NCI-H510A (cell line): ENCODE data around the gene PRKG1.
"Not testable (repeated sequence)": the region's sequence is repeated elsewhere in the genome, so short reads cannot be mapped to it uniquely, and the experiment has no call there.

ENCODE experiments used
- DNase-seq: peaks from one replicate; lab custom pipeline; 2025; lab: John Stamatoyannopoulos, UW

Gene PRKG1

GRCh38 chr10:51427758-51428157 is 353.5 kb downstream of the PRKG1 start:
- DNase-seq, result no peak

GRCh38 chr10:51430506-51430905 is 356.2 kb downstream of the PRKG1 start:
- no peak for DNase-seq

- no peak for DNase-seq
Observed at GRCh38 chr10:51433949-51434475, 359.7 kb downstream of the PRKG1 start.

GRCh38 chr10:51436805-51437204 is 362.5 kb downstream of the PRKG1 start:
- DNase-seq, result no peak

- DNase-seq, result no peak
Observed at GRCh38 chr10:51439645-51440044, 365.4 kb downstream of the PRKG1 start.

- no peak for DNase-seq
Observed at GRCh38 chr10:51445588-51445987, 371.3 kb downstream of the PRKG1 start.

GRCh38 chr10:51447119-51447518 is 372.8 kb downstream of the PRKG1 start:
- no peak for DNase-seq

GRCh38 chr10:51455762-51456161 is 381.5 kb downstream of the PRKG1 start:
- not testable (repeated sequence) for DNase-seq

GRCh38 chr10:51459476-51459875 is 385.2 kb downstream of the PRKG1 start:
- DNase-seq, result no peak

- no peak for DNase-seq
Observed at GRCh38 chr10:51462076-51462779, 387.9 kb downstream of the PRKG1 start.

- DNase-seq, result no peak
Observed at GRCh38 chr10:51468424-51468823, 394.1 kb downstream of the PRKG1 start.

GRCh38 chr10:51469686-51470085 is 395.4 kb downstream of the PRKG1 start:
- no peak for DNase-seq

GRCh38 chr10:51471271-51471670 is 397.0 kb downstream of the PRKG1 start:
- DNase-seq, result no peak

GRCh38 chr10:51472154-51472553 is 397.9 kb downstream of the PRKG1 start:
- DNase-seq, result no peak

GRCh38 chr10:51479711-51480110 is 405.4 kb downstream of the PRKG1 start:
- DNase-seq, result no peak

GRCh38 chr10:51485668-51486067 is 411.4 kb downstream of the PRKG1 start:
- no peak for DNase-seq

GRCh38 chr10:51487576-51487975 is 413.3 kb downstream of the PRKG1 start:
- no peak for DNase-seq

GRCh38 chr10:51488766-51489408 is 414.6 kb downstream of the PRKG1 start:
- no peak for DNase-seq

- DNase-seq, result no peak
Observed at GRCh38 chr10:51498424-51498823, 424.1 kb downstream of the PRKG1 start.

GRCh38 chr10:51501396-51501795 is 427.1 kb downstream of the PRKG1 start:
- no peak for DNase-seq

- no peak for DNase-seq
Observed at GRCh38 chr10:51502124-51502523, 427.8 kb downstream of the PRKG1 start.

GRCh38 chr10:51503378-51503777 is 429.1 kb downstream of the PRKG1 start:
- no peak for DNase-seq

GRCh38 chr10:51507476-51507875 is 433.2 kb downstream of the PRKG1 start:
- no peak for DNase-seq

GRCh38 chr10:51508156-51508555 is 433.9 kb downstream of the PRKG1 start:
- DNase-seq, result no peak
